Endodermal cell (in vitro differentiated cells): ENCODE results near the gene ARAF. TPM values are rescaled to one million over a fixed set of nuclear protein-coding genes. Genes with fewer than 3 reads are reported as not detected.

ENCODE experiments used
- DNase-seq: peaks from one replicate; pipeline ENCODE4 v3.0.0-alpha.2; 2017
- H3K27ac ChIP-seq: 2 replicates; pipeline ENCODE4 v1.5.1; 2013; ENCODE audit warnings: mild to moderate bottlenecking, low read depth, low read length, moderate library complexity
- H3K27me3 ChIP-seq: 2 replicates; pipeline ENCODE4 v1.6.1; 2013; ENCODE audit warnings: mild to moderate bottlenecking, low read length, moderate library complexity; ENCODE audit not compliant: insufficient read depth, control insufficient read depth, poor library complexity, severe bottlenecking
- H3K36me3 ChIP-seq: 2 replicates; pipeline ENCODE4 v1.7.0; 2013; ENCODE audit warnings: mild to moderate bottlenecking, low read length, moderate library complexity; ENCODE audit not compliant: control insufficient read depth, insufficient read depth
- H3K4me1 ChIP-seq: one replicate; pipeline ENCODE4 v1.7.0; 2013; ENCODE audit warnings: low read length; ENCODE audit not compliant: control insufficient read depth, insufficient read depth
- H3K4me3 ChIP-seq: 2 replicates; pipeline ENCODE4 v1.5.1; 2013; ENCODE audit warnings: mild to moderate bottlenecking, low read length, moderate library complexity
- H3K9ac ChIP-seq: 2 replicates; pipeline ENCODE4 v1.6.1; 2013; ENCODE audit warnings: mild to moderate bottlenecking, low read length, moderate library complexity; ENCODE audit not compliant: poor library complexity, severe bottlenecking; ENCODE audit errors: extremely low read depth
- H3K9me3 ChIP-seq: 2 replicates; pipeline ENCODE4 v1.6.1; 2013; ENCODE audit warnings: mild to moderate bottlenecking, low read length, moderate library complexity; ENCODE audit not compliant: control insufficient read depth
- H3K27ac Mint-ChIP-seq: 2 replicates; pipeline ENCODE4 v1.8.0; 2020; ENCODE audit warnings: mixed read lengths
- H3K27me3 Mint-ChIP-seq: 2 replicates; pipeline ENCODE4 v1.8.0; 2021; ENCODE audit warnings: mild to moderate bottlenecking, mixed read lengths; ENCODE audit not compliant: insufficient read depth
- H3K36me3 Mint-ChIP-seq: 2 replicates; pipeline ENCODE4 v1.8.0; 2020; ENCODE audit warnings: low read depth, mixed read lengths
- H3K4me1 Mint-ChIP-seq: 2 replicates; pipeline ENCODE4 v1.8.0; 2020; ENCODE audit warnings: mixed read lengths
- H3K4me3 Mint-ChIP-seq: 2 replicates; pipeline ENCODE4 v1.8.0; 2020; ENCODE audit warnings: mild to moderate bottlenecking, moderate library complexity, mixed read lengths
- H3K9me3 Mint-ChIP-seq: 2 replicates; pipeline ENCODE4 v1.8.0; 2020; ENCODE audit warnings: mild to moderate bottlenecking, mixed read lengths
- CTCF ChIP-seq: fragments of 200-600 bp; sonication (generic); conservative IDR thresholded peaks from 2 replicates; pipeline ENCODE4 v1.5.0; 2021; ENCODE audit warnings: antibody characterized with exemption, mild to moderate bottlenecking
- WGBS, 2 experiments: methylation state at CpG; one replicate each; pipeline versions ENCODE4 v1.1.5 to v1.1.7; 2013; ENCODE audit warnings: missing lambda C conversion rate in 2 of 2, mixed read lengths in 1 of 2; ENCODE audit not compliant: insufficient coverage in 1 of 2, insufficient read length in 1 of 2; 5-methylcytosine and 5-hydroxymethylcytosine counted together
- total RNA-seq, 2 donors: library from RNA; stranded (reverse); fragmentation: NEBNext Ultra II Directional in 1 of 2; extraction: Animal tissue kit (Norgen Biotek cat#: 25700) in 1 of 2; gene quantifications; 2 replicates in 1 of 2; 3 replicates in 1 of 2; pipeline ENCODE4 v1.2.1, GENCODE V29; 2021

ARAF gene
- total RNA-seq, 2 donors from 2014 or later, result 47.7 to 48.7 TPM

GRCh38 chrX:47571896-47572295, 10.9 kb downstream of the ARAF start:
- no peaks in the 10 kb centered on the region for H3K4me1 ChIP-seq

GRCh38 chrX:47572773-47573340, 11.9 kb downstream of the ARAF start:
- 80 to 85% methylated on average over 1 to 8 of the region's 9 CpGs for WGBS, 2 experiments
- peaks cover 9% of the 10 kb centered on the region for H3K36me3 ChIP-seq
- H3K27ac ChIP-seq, result peak overlapping the region; percentile 49
- TF ChIP-seq CTCF, result no peak
- peaks cover 82% of the 10 kb centered on the region for H3K9me3 Mint-ChIP-seq
- H3K4me3 Mint-ChIP-seq, result peak overlapping the region; percentile 63
- H3K27me3 Mint-ChIP-seq, result no peaks in the 10 kb centered on the region
- no peak overlapping the region for H3K9ac ChIP-seq
- no peaks in the 10 kb centered on the region for H3K27me3 ChIP-seq
- H3K4me1 ChIP-seq, result no peaks in the 10 kb centered on the region
- no peak for DNase-seq
- H3K36me3 Mint-ChIP-seq, result peaks cover 38% of the 10 kb centered on the region
- H3K27ac Mint-ChIP-seq, result peak overlapping the region; percentile 88
- H3K4me1 Mint-ChIP-seq, result peaks cover 10% of the 10 kb centered on the region
- H3K4me3 ChIP-seq, result no peak overlapping the region
- no peaks in the 10 kb centered on the region for H3K9me3 ChIP-seq

More at GRCh38 chrX:47571896-47572295, 10.9 kb downstream of the ARAF start:
- H3K4me3 Mint-ChIP-seq, result no peak overlapping the region
- H3K4me3 ChIP-seq, result no peak overlapping the region
- H3K27ac ChIP-seq, result no peak overlapping the region
- H3K9me3 ChIP-seq, result no peaks in the 10 kb centered on the region
- peaks cover 87% of the 10 kb centered on the region for H3K9me3 Mint-ChIP-seq
- H3K27me3 Mint-ChIP-seq, result no peaks in the 10 kb centered on the region
- H3K27me3 ChIP-seq, result no peaks in the 10 kb centered on the region
- 96 to 100% methylated on average over 1 to 13 of the region's 13 CpGs for WGBS, 2 experiments
- H3K36me3 ChIP-seq, result peaks cover 18% of the 10 kb centered on the region
- H3K9ac ChIP-seq, result no peak overlapping the region
- no peak for TF ChIP-seq CTCF
- H3K4me1 Mint-ChIP-seq, result peaks cover 10% of the 10 kb centered on the region
- DNase-seq, result no peak
- peak overlapping the region; percentile 3 for H3K27ac Mint-ChIP-seq
- H3K36me3 Mint-ChIP-seq, result peaks cover 44% of the 10 kb centered on the region

- peaks cover 12% of the 10 kb centered on the region for H3K4me1 Mint-ChIP-seq
- peak overlapping the region; percentile 63 for H3K4me3 Mint-ChIP-seq
- WGBS, 2 experiments, result 22% methylated on average over 18 of the region's 20 CpGs; no CpG with 5 or more reads in 1 of the 2 experiments
- no peak for TF ChIP-seq CTCF
- peak overlapping the region; percentile 88 for H3K27ac Mint-ChIP-seq
- peaks cover 33% of the 10 kb centered on the region for H3K36me3 Mint-ChIP-seq
- H3K4me3 ChIP-seq, result peak overlapping the region; percentile 45
- peak overlapping the region; percentile 53 for H3K9ac ChIP-seq
- peak; percentile 92 for DNase-seq
- peaks cover 81% of the 10 kb centered on the region for H3K9me3 Mint-ChIP-seq
- peak overlapping the region; percentile 86 for H3K27ac ChIP-seq
- H3K27me3 ChIP-seq, result no peaks in the 10 kb centered on the region
- no peaks in the 10 kb centered on the region for H3K4me1 ChIP-seq
- H3K36me3 ChIP-seq, result peaks cover 3% of the 10 kb centered on the region
- H3K27me3 Mint-ChIP-seq, result no peaks in the 10 kb centered on the region
- H3K9me3 ChIP-seq, result no peaks in the 10 kb centered on the region
Measured at GRCh38 chrX:47573341-47574075, 12.5 kb downstream of the ARAF start.
